Neutrophil (primary cell): Measurements from ENCODE around the gene B3GNT7.
"Not testable (repeated sequence)": the region's sequence is repeated elsewhere in the genome, so short reads cannot be mapped to it uniquely, and the experiment has no call there.

Source experiments
- H3K27ac ChIP-seq: fragments of 200-600 bp; sonication (generic); 2 replicates; pipeline ENCODE4 v1.5.1; 2016; ENCODE audit warnings: mild to moderate bottlenecking, moderate library complexity
- H3K27me3 ChIP-seq: fragments of 200-600 bp; sonication (generic); 2 replicates; pipeline ENCODE4 v1.6.0; 2016; ENCODE audit warnings: mild to moderate bottlenecking
- H3K36me3 ChIP-seq: fragments of 200-600 bp; sonication (generic); 2 replicates; pipeline ENCODE4 v1.5.1; 2017
- H3K4me1 ChIP-seq, 2 experiments: fragments of 200-600 bp in 1 of 2; sonication (generic) in 1 of 2; 1 replicate in 1 of 2; 2 replicates in 1 of 2; pipeline versions ENCODE4 v1.5.1 to v1.6.1; 2013 to 2016; ENCODE audit warnings: low read depth in 1 of 2, low read length in 1 of 2, mild to moderate bottlenecking in 1 of 2, moderate library complexity in 1 of 2; ENCODE audit not compliant: control insufficient read depth in 1 of 2, insufficient read depth in 1 of 2
- H3K4me3 ChIP-seq, 2 experiments: fragments of 200-600 bp in 1 of 2; sonication (generic) in 1 of 2; 1 replicate in 1 of 2; 2 replicates in 1 of 2; pipeline ENCODE4 v1.5.1; 2013 to 2016; ENCODE audit warnings: low read depth in 1 of 2, low read length in 1 of 2, mild to moderate bottlenecking in 1 of 2, moderate library complexity in 1 of 2
- H3K9me3 ChIP-seq: fragments of 200-600 bp; sonication (generic); 2 replicates; pipeline ENCODE4 v1.5.1; 2016
- CTCF ChIP-seq: fragments of 200-600 bp; sonication (generic); IDR thresholded peaks from 2 replicates; pipeline ENCODE4 v1.5.1; 2016; ENCODE audit warnings: antibody characterized with exemption

B3GNT7 gene

GRCh38 chr2:231429152-231429551 lies 33.6 kb downstream of the B3GNT7 start:
- Histone ChIP-seq H3K36me3 (no peaks in the 10 kb centered on the region), H3K4me1 (no peaks in the 10 kb centered on the region), H3K27me3 (no peaks in the 10 kb centered on the region), H3K27ac (no peak overlapping the region), H3K9me3 (no peaks in the 10 kb centered on the region), H3K4me3 (no peak overlapping the region)
- TF ChIP-seq CTCF = no peak

- TF ChIP-seq CTCF = no peak
- Histone ChIP-seq H3K27me3 (no peaks in the 10 kb centered on the region), H3K27ac (no peak overlapping the region), H3K4me3 (no peak overlapping the region), H3K4me1 (no peaks in the 10 kb centered on the region), H3K9me3 (no peaks in the 10 kb centered on the region), H3K36me3 (no peaks in the 10 kb centered on the region)
Measured at GRCh38 chr2:231429901-231430300, 34.4 kb downstream of the B3GNT7 start.

- H3K4me3 ChIP-seq, H3K27me3 ChIP-seq, H3K36me3 ChIP-seq, H3K27ac ChIP-seq, H3K9me3 ChIP-seq, H3K4me1 ChIP-seq: not testable (repeated sequence)
Measured at GRCh38 chr2:231430437-231430836, 34.9 kb downstream of the B3GNT7 start.

- Histone ChIP-seq H3K27me3 (no peaks in the 10 kb centered on the region), H3K4me3 (no peak overlapping the region), H3K4me1 (no peaks in the 10 kb centered on the region), H3K27ac (no peak overlapping the region), H3K9me3 (no peaks in the 10 kb centered on the region), H3K36me3 (no peaks in the 10 kb centered on the region)
- TF ChIP-seq CTCF = no peak
Measured at GRCh38 chr2:231431606-231432005, 36.1 kb downstream of the B3GNT7 start.

GRCh38 chr2:231433990-231434389 lies 38.5 kb downstream of the B3GNT7 start:
- TF ChIP-seq CTCF = no peak
- Histone ChIP-seq H3K9me3 (no peaks in the 10 kb centered on the region), H3K4me3 (no peak overlapping the region), H3K36me3 (no peaks in the 10 kb centered on the region), H3K4me1 (no peaks in the 10 kb centered on the region), H3K27me3 (no peaks in the 10 kb centered on the region), H3K27ac (no peak overlapping the region)

- TF ChIP-seq CTCF = no peak
- no peaks in the 10 kb centered on the region for H3K27me3 ChIP-seq
- H3K4me3 ChIP-seq = no peak overlapping the region
- H3K4me1 ChIP-seq = no peaks in the 10 kb centered on the region
- H3K9me3 ChIP-seq = no peaks in the 10 kb centered on the region
- H3K36me3 ChIP-seq = no peaks in the 10 kb centered on the region
- H3K27ac ChIP-seq = no peak overlapping the region
Measured at GRCh38 chr2:231436957-231437356, 41.4 kb downstream of the B3GNT7 start.
